PC-3 (cell line): Measurements from ENCODE around the gene STK32C. TPM values are rescaled to one million over a fixed set of nuclear protein-coding genes. Genes with fewer than 3 reads are reported as not detected.

Source experiments
- ATAC-seq: fragments of 200-7000 bp; cut with Tn5 transposase; 2 replicates; pipeline ENCODE4 v1.9.1; 2020; ENCODE audit warnings: mild to moderate bottlenecking, moderate library complexity
- BruUV-seq: library from RNA; stranded (reverse); fragments of 400-500 nt; replicated peaks from 2 replicates; lab custom pipeline; 2021; lab: Mats Ljungman, UMichigan
- CTCF ChIA-PET: fragments of 300-600 bp; sonication (Branson Sonifier 250); formaldehyde crosslinking; loops from one replicate; lab custom pipeline; 2022; ENCODE audit warnings: antibody characterized with exemption; lab: Charles Lee
- POLR2A ChIA-PET: fragments of 300-600 bp; sonication (Branson Sonifier 250); formaldehyde crosslinking; loops from one replicate; lab custom pipeline; 2022; ENCODE audit warnings: antibody characterized with exemption; ENCODE audit not compliant: unreplicated experiment; lab: Charles Lee
- DNase-seq: peaks from one replicate; pipeline ENCODE4 v3.0.0-alpha.2; 2015
- H2AFZ ChIP-seq: fragments of 300-600 bp; sonication (generic); 2 replicates; pipeline ENCODE4 v1.6.0; 2016; ENCODE audit warnings: antibody characterized with exemption, low read length
- H3F3A ChIP-seq: fragments of 300-600 bp; sonication (generic); one replicate; pipeline ENCODE4 v1.6.0; 2017; ENCODE audit warnings: antibody characterized with exemption, low read length, control low read depth, mild to moderate bottlenecking; ENCODE audit not compliant: unreplicated experiment
- H3K27ac ChIP-seq: fragments of 300-600 bp; sonication (generic); 2 replicates; pipeline ENCODE4 v1.5.1; 2016; ENCODE audit warnings: mild to moderate bottlenecking, low read length
- H3K27me3 ChIP-seq: fragments of 300-600 bp; sonication (generic); 2 replicates; pipeline ENCODE4 v1.6.1; 2016; ENCODE audit warnings: low read length, mixed read lengths
- H3K36me3 ChIP-seq: fragments of 300-600 bp; sonication (generic); 2 replicates; pipeline ENCODE4 v1.6.1; 2016; ENCODE audit warnings: low read depth, mixed run types, low read length, mixed read lengths
- H3K4me1 ChIP-seq: fragments of 300-600 bp; sonication (generic); 2 replicates; pipeline ENCODE4 v1.5.1; 2016; ENCODE audit warnings: low read length; ENCODE audit not compliant: insufficient read depth
- H3K4me2 ChIP-seq: fragments of 300-600 bp; sonication (generic); 2 replicates; pipeline ENCODE4 v1.6.0; 2016; ENCODE audit warnings: low read length
- H3K4me3 ChIP-seq: fragments of 300-600 bp; sonication (generic); 2 replicates; pipeline ENCODE4 v1.5.1; 2016; ENCODE audit warnings: mild to moderate bottlenecking, low read length, mixed read lengths
- H3K79me2 ChIP-seq: fragments of 300-600 bp; sonication (generic); 2 replicates; pipeline ENCODE4 v1.6.1; 2017; ENCODE audit warnings: low read length, mixed read lengths
- H3K9ac ChIP-seq: fragments of 300-600 bp; sonication (generic); 2 replicates; pipeline ENCODE4 v1.6.0; 2016; ENCODE audit warnings: mild to moderate bottlenecking, low read length
- H3K9me2 ChIP-seq: fragments of 300-600 bp; sonication (generic); replicated peaks from 2 replicates; pipeline ENCODE4 v1.6.1; 2016; ENCODE audit warnings: mixed run types, low read length, mixed read lengths
- H3K9me3 ChIP-seq: fragments of 300-600 bp; sonication (generic); 2 replicates; pipeline ENCODE4 v1.6.1; 2016; ENCODE audit warnings: low read length, mixed read lengths
- H4K20me1 ChIP-seq: fragments of 300-600 bp; sonication (generic); 2 replicates; pipeline ENCODE4 v1.6.1; 2016; ENCODE audit warnings: low read length, mixed read lengths
- CTCF ChIP-seq: fragments of 300-600 bp; sonication (generic); conservative IDR thresholded peaks from 2 replicates; pipeline ENCODE4 v1.5.1; 2017; ENCODE audit warnings: antibody characterized with exemption, low read depth, mild to moderate bottlenecking, low read length
- EZH2 ChIP-seq: fragments of 300-600 bp; sonication (generic); IDR thresholded peaks from one replicate; pipeline ENCODE4 v1.6.1; 2017; ENCODE audit warnings: antibody characterized with exemption, mild to moderate bottlenecking, low read length; ENCODE audit not compliant: unreplicated experiment
- EZH2phosphoT487 ChIP-seq: fragments of 300-600 bp; sonication (generic); IDR thresholded peaks from 2 replicates; pipeline ENCODE4 v1.6.1; 2018; ENCODE audit warnings: mild to moderate bottlenecking, antibody characterized with exemption, low read length, borderline replicate concordance
- intact Hi-C: fragments of 100-400 bp; cut with micrococcal nuclease; formaldehyde crosslinking; loops from 2 replicates; pipeline ENCODE4 v1.9.0; 2023
- total RNA-seq: library from RNA; depleted of rRNA; stranded (reverse); fragments of >200 nt; gene quantifications from 2 replicates; pipeline ENCODE4 v1.2.3, GENCODE V29; 2014

The STK32C gene
- total RNA-seq, 1 experiment from 2014 or later, result 28.3 TPM

GRCh38 chr10:132180736-132181135 lies 127.0 kb downstream of the STK32C start:
- no peak for DNase-seq
- BruUV-seq, result no TSS peak
- H3K4me3 ChIP-seq, result no peak overlapping the region
- no peak for ATAC-seq
- no peak overlapping the region for H3K27ac ChIP-seq
- H3K4me2 ChIP-seq, result no peak overlapping the region
- CTCF ChIA-PET, result no interaction called here
- no peaks in the 10 kb centered on the region for H3K79me2 ChIP-seq
- H3F3A ChIP-seq, result no peaks in the 10 kb centered on the region
- no peak overlapping the region for H2AFZ ChIP-seq
- POLR2A ChIA-PET, result no interaction called here
- no peak overlapping the region for H3K9ac ChIP-seq
- no peaks in the 10 kb centered on the region for H3K9me3 ChIP-seq
- no peak for TF ChIP-seq EZH2phosphoT487
- no peak for TF ChIP-seq EZH2
- no peak for TF ChIP-seq CTCF
- peaks cover 19% of the 10 kb centered on the region for H3K4me1 ChIP-seq
- H3K27me3 ChIP-seq, result no peaks in the 10 kb centered on the region
- no peaks in the 10 kb centered on the region for H3K36me3 ChIP-seq
- intact Hi-C loops, result no loop called here
- no peaks in the 10 kb centered on the region for H3K9me2 ChIP-seq
- no peaks in the 10 kb centered on the region for H4K20me1 ChIP-seq

GRCh38 chr10:132179551-132180392 lies 128.0 kb downstream of the STK32C start:
- POLR2A ChIA-PET, result no interaction called here
- CTCF ChIA-PET, result no interaction called here
- intact Hi-C loops, result no loop called here
- Histone ChIP-seq H3K4me2 (peak overlapping the region; percentile 20; the same call in 1 of the 2 replicates), H3K4me3 (no peak overlapping the region), H3K27ac (no peak overlapping the region), H3K79me2 (no peaks in the 10 kb centered on the region), H3K9me3 (no peaks in the 10 kb centered on the region), H3K9ac (no peak overlapping the region), H4K20me1 (no peaks in the 10 kb centered on the region), H3K4me1 (peaks cover 21% of the 10 kb centered on the region), H3K9me2 (no peaks in the 10 kb centered on the region), H3K36me3 (no peaks in the 10 kb centered on the region), H3K27me3 (no peaks in the 10 kb centered on the region), H3F3A (no peaks in the 10 kb centered on the region), H2AFZ (no peak overlapping the region)
- peak; percentile 81 for ATAC-seq
- TF ChIP-seq CTCF (no peak), EZH2phosphoT487 (no peak), EZH2 (no peak)
- BruUV-seq, result no TSS peak
- DNase-seq, result peak; percentile 53
